Fibroblast of skin of scalp (primary cell): Measurements from ENCODE around the gene LPAR3. TPM values are rescaled to one million over a fixed set of nuclear protein-coding genes. Genes with fewer than 3 reads are reported as not detected.

ENCODE experiments used
- DNase-seq: peaks from one replicate; pipeline ENCODE4 v3.0.0-alpha.2; 2013
- polyA plus RNA-seq, 2 experiments: library from polyadenylated mRNA; unstranded; fragments of 120-200 nt; gene quantifications; one replicate each; pipeline ENCODE4 v1.2.1, GENCODE V29; 2013; ENCODE audit not compliant: insufficient read length in 2 of 2

Gene LPAR3
- polyA plus RNA-seq (2013, experiment 1 of 2; ENCODE audit: insufficient read length), result not detected
- polyA plus RNA-seq (2013, experiment 2 of 2; ENCODE audit: insufficient read length), result not detected

- DNase-seq, result no peak
Measured at GRCh38 chr1:84892705-84893618, at the start of gene LPAR3. Gene LPAR3 (minus strand): TSS chr1:84893206. CDS start chr1:84866120, 27,086 bp downstream.

- DNase-seq, result no peak
Measured at GRCh38 chr1:84941843-84942242, 48.8 kb upstream of the LPAR3 start.

GRCh38 chr1:84940481-84940880 lies 47.5 kb upstream of the LPAR3 start:
- no peak for DNase-seq

GRCh38 chr1:84939761-84940160 lies 46.8 kb upstream of the LPAR3 start:
- DNase-seq, result no peak

GRCh38 chr1:84939151-84939550 lies 46.1 kb upstream of the LPAR3 start:
- peak; percentile 20 for DNase-seq

GRCh38 chr1:84936116-84936810 lies 43.3 kb upstream of the LPAR3 start:
- peak; percentile 69 for DNase-seq

- no peak for DNase-seq
Measured at GRCh38 chr1:84933011-84933611, 40.1 kb upstream of the LPAR3 start.

- no peak for DNase-seq
Measured at GRCh38 chr1:84930831-84931230, 37.8 kb upstream of the LPAR3 start.

- no peak for DNase-seq
Measured at GRCh38 chr1:84930329-84930728, 37.3 kb upstream of the LPAR3 start.

- DNase-seq, result no peak
Measured at GRCh38 chr1:84929581-84929980, 36.6 kb upstream of the LPAR3 start.

GRCh38 chr1:84928979-84929378 lies 36.0 kb upstream of the LPAR3 start:
- no peak for DNase-seq

GRCh38 chr1:84923317-84923716 lies 30.3 kb upstream of the LPAR3 start:
- DNase-seq, result no peak

- no peak for DNase-seq
Measured at GRCh38 chr1:84920159-84920558, 27.2 kb upstream of the LPAR3 start.

GRCh38 chr1:84919461-84919970 lies 26.5 kb upstream of the LPAR3 start:
- no peak for DNase-seq

- no peak for DNase-seq
Measured at GRCh38 chr1:84918726-84919336, 25.8 kb upstream of the LPAR3 start.

- no peak for DNase-seq
Measured at GRCh38 chr1:84916897-84917296, 23.9 kb upstream of the LPAR3 start.

GRCh38 chr1:84913555-84913892 lies 20.5 kb upstream of the LPAR3 start:
- DNase-seq, result no peak

- DNase-seq, result no peak
Measured at GRCh38 chr1:84912726-84913554, 19.9 kb upstream of the LPAR3 start.

GRCh38 chr1:84908746-84909464 lies 15.9 kb upstream of the LPAR3 start:
- DNase-seq, result peak; percentile 18

- peak; percentile 43 for DNase-seq
Measured at GRCh38 chr1:84907095-84907827, 14.3 kb upstream of the LPAR3 start.
